ENCODE results near the gene TTC34. TPM values are rescaled to one million over a fixed set of nuclear protein-coding genes. Genes with fewer than 3 reads are reported as not detected.

TTC34 gene
- total and polyA plus RNA-seq, 2 of the 13 experiments (the other 11 are each of a cell fraction or from before 2014, with no cell fraction given), result 0.07 to 0.11 TPM

GRCh38 chr1:2801046-2801445 lies 447 bp downstream of the TTC34 start (continued):
- no peak for TF ChIP-seq SMC3 (IDR thresholded peaks at IDR 0.05; ENCODE audit: low read length)

- POLR2A ChIA-PET, result no interaction called here
- Histone ChIP-seq H4K20me1 (ENCODE audit: insufficient read depth, low read length) (no peaks in the 10 kb centered on the region), H3K9me3 (ENCODE audit: low read length) (no peaks in the 10 kb centered on the region), H3K4me3 (replicated peaks in 1 of 3; ENCODE audit: insufficient read depth in 1 of 3, low read depth in 2 of 3, low read length in 3 of 3) (no peak overlapping the region), H3K4me1 (ENCODE audit: insufficient read depth, low read length) (no peaks in the 10 kb centered on the region), H3K9ac (ENCODE audit: insufficient read depth, low read depth, low read length) (no peak overlapping the region), H3K27ac (ENCODE audit: extremely low read length, insufficient read depth, low read length) (no peak overlapping the region), H3K27me3 (ENCODE audit: control insufficient read depth in 1 of 2, insufficient read depth in 2 of 2, low read length in 2 of 2) (peaks cover 13 to 52% of the 10 kb centered on the region in 2 experiments), H2AFZ (ENCODE audit: low read length) (no peak overlapping the region), H3K4me2 (ENCODE audit: low read depth, low read length) (no peak overlapping the region), H3K79me2 (ENCODE audit: insufficient read depth, low read length) (no peaks in the 10 kb centered on the region), H3K36me3 (replicated peaks in 1 of 2; ENCODE audit: control insufficient read depth in 1 of 2, insufficient read depth in 2 of 2, low read length in 2 of 2) (no peaks in the 10 kb centered on the region)
- CTCF ChIA-PET (ENCODE audit: low intra/inter-chr PET ratio, low total read pairs), result no interaction called here
- no CpG with 5 or more reads among the region's 12 CpGs for WGBS (ENCODE audit: low lambda C conversion rate)
- BruUV-seq (replicated peaks), result no TSS peak
- intact Hi-C loops (cut with micrococcal nuclease; ENCODE audit: unreplicated experiment), result no loop called here
- TF ChIP-seq ZNF615 (CRISPR knock-in tag; IDR thresholded peaks at IDR 0.05; ENCODE audit: borderline replicate concordance), result no peak
- TF ChIP-seq HMGXB4 (CRISPR knock-in tag; IDR thresholded peaks at IDR 0.05; ENCODE audit: borderline replicate concordance in 1 of 2, low read depth in 1 of 2), result no peak
- TF ChIP-seq KLF16 (CRISPR knock-in tag; IDR thresholded peaks at IDR 0.05), result no peak
- no peak for TF ChIP-seq ZBTB7B (CRISPR knock-in tag; IDR thresholded peaks at IDR 0.05)
- TF ChIP-seq ERF (CRISPR knock-in tag; IDR thresholded peaks at IDR 0.05), result no peak
- no peak for TF ChIP-seq TEAD2 (CRISPR knock-in tag; IDR thresholded peaks at IDR 0.05)
- TF ChIP-seq HOXA7 (CRISPR knock-in tag; IDR thresholded peaks at IDR 0.05), result no peak
- TF ChIP-seq ZBTB42 (CRISPR knock-in tag; IDR thresholded peaks at IDR 0.05), result no peak
- no peak for TF ChIP-seq POLR2AphosphoS2 (IDR thresholded peaks at IDR 0.05; ENCODE audit: low read depth, low read length)
- TF ChIP-seq CREB3 (CRISPR knock-in tag; IDR thresholded peaks at IDR 0.05), result no peak
- no peak for TF ChIP-seq ATF7 (IDR thresholded peaks at IDR 0.05)
- TF ChIP-seq ATF7 (CRISPR knock-in tag; IDR thresholded peaks at IDR 0.05), result no peak
- TF ChIP-seq, protein P1, sequence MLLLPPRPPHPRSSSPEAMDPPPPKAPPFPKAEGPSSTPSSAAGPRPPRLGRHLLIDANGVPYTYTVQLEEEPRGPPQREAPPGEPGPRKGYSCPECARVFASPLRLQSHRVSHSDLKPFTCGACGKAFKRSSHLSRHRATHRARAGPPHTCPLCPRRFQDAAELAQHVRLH (CRISPR knock-in tag; IDR thresholded peaks at IDR 0.05; ENCODE audit: borderline replicate concordance, low read depth), result no peak
- TF ChIP-seq BRCA1 (CRISPR knock-in tag; IDR thresholded peaks at IDR 0.05), result no peak
- TF ChIP-seq, protein P2, sequence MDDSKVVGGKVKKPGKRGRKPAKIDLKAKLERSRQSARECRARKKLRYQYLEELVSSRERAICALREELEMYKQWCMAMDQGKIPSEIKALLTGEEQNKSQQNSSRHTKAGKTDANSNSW (CRISPR knock-in tag; IDR thresholded peaks at IDR 0.05; ENCODE audit: borderline replicate concordance), result no peak
- TF ChIP-seq CREB1 (IDR thresholded peaks at IDR 0.05), result no peak
- TF ChIP-seq CREB1 (CRISPR knock-in tag; IDR thresholded peaks at IDR 0.05), result no peak
- TF ChIP-seq ZNF569 (CRISPR knock-in tag; IDR thresholded peaks at IDR 0.05; ENCODE audit: borderline replicate concordance), result no peak
- no peak for TF ChIP-seq GRHL1 (CRISPR knock-in tag; conservative IDR thresholded peaks at IDR 0.05)
- in situ Hi-C loops (cut with HindIII; ENCODE audit: extremely low pct_ligation_motif_present, low pct_unique_long_range_greater_than_20kb), result no loop called here
- ATAC-seq, result no peak; the same call in 2 of the 3 replicates
- no peak for FAIRE-seq
- DNase-seq (ENCODE audit: low spot score), result no peak
These were observed 838 bp downstream of the TTC34 start for GRCh38 chr1:2800664-2801045.

Measured in HepG2 (cell line).